Stimulated activated CD8-positive, alpha-beta memory T cell treated with anti-CD3 and anti-CD28 coated beads, Interleukin-12 subunit alpha, Interleukin-12 subunit beta, amount 100 ng/mL, for 24 hours (primary cell): ENCODE data around the gene U2AF2.
"Not testable (repeated sequence)": the region's sequence is repeated elsewhere in the genome, so short reads cannot be mapped to it uniquely, and the experiment has no call there.

ENCODE experiments used
- DNase-seq: peaks from one replicate; pipeline ENCODE4 v3.0.0-alpha.2; 2020; ENCODE audit errors: extremely low read depth

U2AF2 gene

GRCh38 chr19:55712804-55713631 is 58.2 kb downstream of the U2AF2 start:
- DNase-seq, result no peak

DNA sequence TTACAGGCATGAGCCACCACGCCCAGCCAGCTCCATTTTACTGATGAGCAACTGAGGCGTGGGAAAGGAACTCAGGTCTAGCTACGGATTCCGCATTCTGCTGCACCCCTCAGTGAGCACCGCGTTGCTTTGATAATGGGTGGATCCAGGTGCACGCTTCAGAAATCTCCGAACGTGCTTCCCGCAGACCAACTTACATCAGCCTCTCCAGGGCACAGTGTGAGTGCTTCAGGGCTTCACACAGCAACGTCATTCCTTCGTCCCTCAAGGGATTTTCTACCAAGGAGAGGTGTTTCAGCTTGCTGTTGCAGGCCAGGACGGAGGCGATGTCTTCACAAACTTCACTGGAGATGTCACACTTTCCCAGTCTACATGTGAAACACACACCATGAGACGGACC is 61.7 kb downstream of the U2AF2 start:
- no peak for DNase-seq

GRCh38 chr19:55717251-55717650 is 62.4 kb downstream of the U2AF2 start:
- DNase-seq, result no peak

DNA sequence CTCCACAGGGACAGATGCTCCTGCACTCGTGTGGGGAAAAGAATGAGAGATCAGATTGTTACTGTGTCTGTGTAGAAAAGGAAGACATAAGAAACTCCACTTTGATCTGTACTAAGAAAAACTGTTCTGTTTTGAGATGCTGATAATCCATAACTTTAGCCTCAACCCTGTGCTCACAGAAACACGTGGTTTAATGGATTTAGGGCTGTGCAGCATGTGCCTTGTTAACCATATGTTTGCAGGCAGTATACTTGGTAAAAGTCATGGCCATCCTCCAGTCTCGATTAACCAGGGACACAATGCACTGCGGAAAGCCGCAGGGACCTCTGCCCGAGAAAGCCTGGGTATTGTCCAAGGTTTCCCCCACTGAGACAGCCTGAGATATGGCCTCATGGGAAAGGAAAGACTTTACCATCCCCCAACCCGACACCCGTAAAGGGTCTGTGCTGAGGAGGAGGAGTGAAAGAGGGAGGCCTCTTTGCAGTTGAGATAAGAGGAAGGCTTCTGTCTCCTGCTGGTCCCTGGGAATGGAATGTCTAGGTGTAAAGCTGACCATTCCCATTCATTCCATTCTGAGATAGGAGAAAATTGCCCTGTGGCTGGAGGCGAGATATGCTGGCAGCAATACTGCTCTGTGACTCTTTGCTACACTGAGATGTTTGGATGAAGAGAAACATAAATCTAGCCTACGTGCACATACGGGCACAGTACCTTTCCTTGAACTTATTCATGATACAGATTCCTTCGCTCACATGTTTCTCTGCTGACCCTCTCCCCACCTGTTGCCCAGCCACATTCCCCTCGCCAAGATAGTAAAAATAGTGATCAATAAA is 63.3 kb downstream of the U2AF2 start:
- DNase-seq, result not testable (repeated sequence)

GRCh38 chr19:55720214-55720746 is 65.4 kb downstream of the U2AF2 start:
- DNase-seq, result no peak

- no peak for DNase-seq
Observed at GRCh38 chr19:55720801-55721200, 66.0 kb downstream of the U2AF2 start.

DNA sequence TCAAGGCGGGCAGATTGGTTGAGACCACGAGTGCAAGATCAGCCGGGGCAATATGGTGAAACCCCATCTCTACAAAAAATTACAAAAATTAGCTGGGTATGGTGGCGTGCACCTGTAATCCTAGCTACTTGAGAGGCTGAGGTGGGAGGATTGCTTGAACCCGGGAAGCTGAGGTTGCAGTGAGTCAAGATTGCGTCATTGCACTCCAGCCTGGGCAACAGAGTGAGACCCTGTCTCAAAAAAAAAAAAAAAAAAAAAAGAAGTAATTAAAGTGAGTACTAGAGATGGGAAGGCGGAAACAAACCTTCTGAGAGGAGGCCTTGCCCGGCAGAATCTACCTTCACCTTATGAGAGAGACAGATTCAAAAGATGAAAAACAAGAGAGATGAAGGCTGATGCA is 68.7 kb downstream of the U2AF2 start:
- no peak for DNase-seq
